Bronchial epithelial cell (primary cell): ENCODE data around the gene GPR62. TPM values are rescaled to one million over a fixed set of nuclear protein-coding genes. Genes with fewer than 3 reads are reported as not detected.
"Not testable (repeated sequence)": the region's sequence is repeated elsewhere in the genome, so short reads cannot be mapped to it uniquely, and the experiment has no call there.

Experiments
- DNase-seq: peaks from one replicate; pipeline ENCODE4 v3.0.0-alpha.2; 2010; ENCODE audit warnings: low read depth
- FAIRE-seq: peaks from 2 replicates; lab custom pipeline; 2011; peaks lifted over from hg19 to GRCh38; lab: Jason Lieb, UNC
- H3K27me3 ChIP-seq: 2 replicates; pipeline ENCODE4 v1.5.1; 2011; ENCODE audit warnings: low read length; ENCODE audit not compliant: control insufficient read depth, insufficient read depth
- H3K36me3 ChIP-seq: 2 replicates; pipeline ENCODE4 v1.5.1; 2011; ENCODE audit warnings: low read length; ENCODE audit not compliant: control insufficient read depth, insufficient read depth
- H3K4me3 ChIP-seq: 2 replicates; pipeline ENCODE4 v1.5.1; 2011; ENCODE audit warnings: mild to moderate bottlenecking, low read depth, low read length, control low read depth
- total RNA-seq: library from RNA; depleted of rRNA; stranded (reverse); fragments of >200 nt; gene quantifications from 2 replicates; pipeline ENCODE4 v1.2.1, GENCODE V29; 2014
- TF ChIP-seq, protein P1 (sequence below): IDR thresholded peaks from 2 replicates; pipeline ENCODE4 v1.5.1; 2011; ENCODE audit warnings: mild to moderate bottlenecking, moderate library complexity, low read length, control low read depth, inconsistent platforms; ENCODE audit not compliant: insufficient read depth, severe bottlenecking

The GPR62 gene
- total RNA-seq, 1 donor from 2014 or later = not detected

DNA sequence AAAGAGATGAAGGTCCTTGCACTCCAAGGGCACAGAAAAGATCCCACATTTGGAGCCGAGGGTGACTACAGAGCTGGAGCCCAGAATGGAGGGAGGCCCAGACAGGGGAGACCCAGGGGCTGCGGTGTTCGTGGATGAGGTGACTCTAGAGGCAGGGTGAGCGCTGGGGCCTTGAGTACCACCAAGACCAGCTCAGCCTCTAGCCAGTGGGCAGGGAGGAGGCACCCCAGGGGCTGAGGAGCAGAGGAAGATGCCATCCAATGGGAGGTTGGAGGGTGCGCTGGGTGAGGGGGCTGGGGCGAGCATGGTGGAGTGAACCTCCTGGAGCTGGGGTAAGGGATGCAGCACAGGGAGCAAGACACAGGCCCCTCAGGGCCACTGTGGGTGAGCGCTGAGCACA lies 26.7 kb upstream of the GPR62 start:
- DNase-seq (no peak), FAIRE-seq (no peak)
- TF ChIP-seq, protein P1, sequence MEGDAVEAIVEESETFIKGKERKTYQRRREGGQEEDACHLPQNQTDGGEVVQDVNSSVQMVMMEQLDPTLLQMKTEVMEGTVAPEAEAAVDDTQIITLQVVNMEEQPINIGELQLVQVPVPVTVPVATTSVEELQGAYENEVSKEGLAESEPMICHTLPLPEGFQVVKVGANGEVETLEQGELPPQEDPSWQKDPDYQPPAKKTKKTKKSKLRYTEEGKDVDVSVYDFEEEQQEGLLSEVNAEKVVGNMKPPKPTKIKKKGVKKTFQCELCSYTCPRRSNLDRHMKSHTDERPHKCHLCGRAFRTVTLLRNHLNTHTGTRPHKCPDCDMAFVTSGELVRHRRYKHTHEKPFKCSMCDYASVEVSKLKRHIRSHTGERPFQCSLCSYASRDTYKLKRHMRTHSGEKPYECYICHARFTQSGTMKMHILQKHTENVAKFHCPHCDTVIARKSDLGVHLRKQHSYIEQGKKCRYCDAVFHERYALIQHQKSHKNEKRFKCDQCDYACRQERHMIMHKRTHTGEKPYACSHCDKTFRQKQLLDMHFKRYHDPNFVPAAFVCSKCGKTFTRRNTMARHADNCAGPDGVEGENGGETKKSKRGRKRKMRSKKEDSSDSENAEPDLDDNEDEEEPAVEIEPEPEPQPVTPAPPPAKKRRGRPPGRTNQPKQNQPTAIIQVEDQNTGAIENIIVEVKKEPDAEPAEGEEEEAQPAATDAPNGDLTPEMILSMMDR = no peak
- H3K27me3 ChIP-seq = no peaks in the 10 kb centered on the region
- peaks cover 5% of the 10 kb centered on the region for H3K36me3 ChIP-seq
- no peak overlapping the region for H3K4me3 ChIP-seq

GRCh38 chr3:51928981-51929380 lies 26.2 kb upstream of the GPR62 start:
- H3K4me3 ChIP-seq, FAIRE-seq, H3K27me3 ChIP-seq, DNase-seq: not testable (repeated sequence)
- H3K36me3 ChIP-seq = peaks cover 10% of the 10 kb centered on the region

GRCh38 chr3:51929420-51930003 lies 25.7 kb upstream of the GPR62 start:
- peaks cover 15% of the 10 kb centered on the region for H3K36me3 ChIP-seq
- TF ChIP-seq, protein P1 = no peak
- FAIRE-seq (no peak), DNase-seq (peak; percentile 14)
- no peaks in the 10 kb centered on the region for H3K27me3 ChIP-seq
- no peak overlapping the region for H3K4me3 ChIP-seq

GRCh38 chr3:51930439-51930838 lies 24.7 kb upstream of the GPR62 start:
- TF ChIP-seq, protein P1 = no peak
- H3K27me3 ChIP-seq = no peaks in the 10 kb centered on the region
- FAIRE-seq (no peak), DNase-seq (no peak)
- no peak overlapping the region for H3K4me3 ChIP-seq
- peaks cover 21% of the 10 kb centered on the region for H3K36me3 ChIP-seq

DNA sequence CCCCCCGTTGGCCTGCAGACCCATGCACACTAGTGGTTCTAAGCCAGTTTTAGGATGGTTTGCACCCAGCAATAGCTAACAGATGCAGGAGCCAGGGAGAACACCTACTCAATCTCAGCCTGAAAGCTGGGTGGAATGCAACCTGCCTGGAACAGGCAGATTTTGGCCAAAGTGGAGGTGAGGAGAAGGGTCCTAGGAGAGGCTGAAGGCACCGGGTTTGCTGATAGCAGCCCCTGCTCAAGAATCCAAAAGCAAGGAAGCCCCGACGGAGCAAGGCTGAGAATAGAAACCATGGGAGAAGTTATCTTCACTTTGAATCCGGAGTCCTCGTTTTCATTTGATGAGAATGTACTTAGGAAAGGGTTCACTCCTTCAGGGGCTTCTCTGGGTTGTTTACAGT lies 23.4 kb upstream of the GPR62 start:
- DNase-seq (no peak), FAIRE-seq (no peak)
- no peak overlapping the region for H3K4me3 ChIP-seq
- no peaks in the 10 kb centered on the region for H3K27me3 ChIP-seq
- TF ChIP-seq, protein P1 = no peak
- H3K36me3 ChIP-seq = peaks cover 26% of the 10 kb centered on the region

- H3K27me3 ChIP-seq = no peaks in the 10 kb centered on the region
- DNase-seq (no peak), FAIRE-seq (peak; percentile 52)
- H3K4me3 ChIP-seq = no peak overlapping the region
- peaks cover 35% of the 10 kb centered on the region for H3K36me3 ChIP-seq
- TF ChIP-seq, protein P1 = no peak
These were observed 22.5 kb upstream of the GPR62 start for GRCh38 chr3:51932471-51933370.
